Measurements from ENCODE around the gene ASPA. TPM values are rescaled to one million over a fixed set of nuclear protein-coding genes. Genes with fewer than 3 reads are reported as not detected.
"Not testable (repeated sequence)": the region's sequence is repeated elsewhere in the genome, so short reads cannot be mapped to it uniquely, and the experiment has no call there.

ASPA gene
- total RNA-seq, 6 experiments from 2014 or later, result not detected

GRCh38 chr17:3513305-3514035 is 37.7 kb downstream of the ASPA start:
- no peaks in the 10 kb centered on the region; the same call in 1 of the 2 replicates for H3K9me3 Mint-ChIP-seq
- peaks cover 11% of the 10 kb centered on the region for H3K27me3 Mint-ChIP-seq (ENCODE audit: insufficient read depth)
- no peak for DNase-seq
- no peak for TF ChIP-seq CTCF (IDR thresholded peaks at IDR 0.05)
- H3K36me3 Mint-ChIP-seq (ENCODE audit: low read depth), result no peaks in the 10 kb centered on the region
- H3K4me1 Mint-ChIP-seq (ENCODE audit: low read depth), result peaks cover 13% of the 10 kb centered on the region
- H3K4me3 Mint-ChIP-seq, result no peak overlapping the region
- H3K27ac Mint-ChIP-seq, result no peak overlapping the region

- not testable (repeated sequence) for H3K9me3 Mint-ChIP-seq; H3K36me3 Mint-ChIP-seq (ENCODE audit: low read depth); H3K27ac Mint-ChIP-seq; DNase-seq; H3K4me3 Mint-ChIP-seq
- Mint-ChIP-seq H3K27me3 (ENCODE audit: insufficient read depth) (peaks cover 11% of the 10 kb centered on the region), H3K4me1 (ENCODE audit: low read depth) (peaks cover 13% of the 10 kb centered on the region)
Measured at GRCh38 chr17:3514167-3514566, 38.4 kb downstream of the ASPA start.

- peaks cover 11% of the 10 kb centered on the region for H3K27me3 Mint-ChIP-seq (ENCODE audit: insufficient read depth)
- no peaks in the 10 kb centered on the region; the same call in 1 of the 2 replicates for H3K9me3 Mint-ChIP-seq
- H3K36me3 Mint-ChIP-seq (ENCODE audit: low read depth), result no peaks in the 10 kb centered on the region
- no peak overlapping the region for H3K27ac Mint-ChIP-seq
- H3K4me1 Mint-ChIP-seq (ENCODE audit: low read depth), result peaks cover 13% of the 10 kb centered on the region
- H3K4me3 Mint-ChIP-seq, result no peak overlapping the region
- TF ChIP-seq CTCF (IDR thresholded peaks at IDR 0.05), result no peak
- DNase-seq, result no peak
Measured at GRCh38 chr17:3514873-3515272, 39.1 kb downstream of the ASPA start.

GRCh38 chr17:3519472-3519871 is 43.7 kb downstream of the ASPA start:
- not testable (repeated sequence) for H3K27me3 Mint-ChIP-seq (ENCODE audit: insufficient read depth); H3K27ac Mint-ChIP-seq; DNase-seq; H3K36me3 Mint-ChIP-seq (ENCODE audit: low read depth); H3K4me3 Mint-ChIP-seq; H3K4me1 Mint-ChIP-seq (ENCODE audit: low read depth); H3K9me3 Mint-ChIP-seq

- no peak for TF ChIP-seq CTCF (IDR thresholded peaks at IDR 0.05)
- Mint-ChIP-seq H3K36me3 (ENCODE audit: low read depth) (no peaks in the 10 kb centered on the region), H3K27ac (no peak overlapping the region), H3K9me3 (no peaks in the 10 kb centered on the region), H3K4me1 (ENCODE audit: low read depth) (no peaks in the 10 kb centered on the region), H3K4me3 (no peak overlapping the region), H3K27me3 (ENCODE audit: insufficient read depth) (peaks cover 8% of the 10 kb centered on the region)
- DNase-seq, result no peak
Measured at GRCh38 chr17:3524024-3524423, 48.2 kb downstream of the ASPA start.

DNA sequence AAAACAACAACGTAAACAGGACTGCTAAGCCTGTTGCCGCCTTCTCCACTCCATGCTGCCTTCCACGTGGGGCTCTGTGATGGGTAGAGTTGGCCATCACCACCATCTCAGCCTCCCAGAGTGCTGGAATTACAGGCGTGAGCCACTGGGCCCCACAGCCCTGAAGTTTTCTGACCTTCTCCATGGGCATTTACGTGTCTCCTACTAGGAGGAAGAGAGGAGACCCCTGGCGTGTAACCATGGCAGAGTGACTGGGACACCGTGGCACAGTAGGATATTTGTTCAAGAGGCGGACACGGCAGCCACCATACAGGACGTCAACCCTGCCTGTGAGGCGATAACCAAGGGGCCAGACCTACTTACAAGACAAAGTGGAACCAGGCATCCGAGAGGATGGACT is 50.7 kb downstream of the ASPA start:
- TF ChIP-seq CTCF (IDR thresholded peaks at IDR 0.05), result no peak
- no peaks in the 10 kb centered on the region for H3K9me3 Mint-ChIP-seq
- H3K27ac Mint-ChIP-seq, result no peak overlapping the region
- no peak overlapping the region for H3K4me3 Mint-ChIP-seq
- H3K27me3 Mint-ChIP-seq (ENCODE audit: insufficient read depth), result peaks cover 8% of the 10 kb centered on the region
- H3K4me1 Mint-ChIP-seq (ENCODE audit: low read depth), result no peaks in the 10 kb centered on the region
- no peak for DNase-seq
- H3K36me3 Mint-ChIP-seq (ENCODE audit: low read depth), result no peaks in the 10 kb centered on the region

Data from HFFc6 (cell line).